Stimulated activated CD4-positive, alpha-beta T cell treated with anti-CD3 and anti-CD28 coated beads, TNF-alpha, amount 100 ng/mL, for 4 hours (primary cell): ENCODE results near the gene PTPRN2.
"Not testable (repeated sequence)": the region's sequence is repeated elsewhere in the genome, so short reads cannot be mapped to it uniquely, and the experiment has no call there.

ENCODE experiments used
- DNase-seq, 3 experiments: peaks; one replicate each; pipeline ENCODE4 v3.0.0-alpha.2; 2020; ENCODE audit warnings: low read depth in 3 of 3

PTPRN2 gene

GRCh38 chr7:157505646-157506045 lies 1082.0 kb downstream of the PTPRN2 start:
- DNase-seq: no peak

- DNase-seq: no peak
These were observed 1084.4 kb downstream of the PTPRN2 start for GRCh38 chr7:157503229-157503628.

DNA sequence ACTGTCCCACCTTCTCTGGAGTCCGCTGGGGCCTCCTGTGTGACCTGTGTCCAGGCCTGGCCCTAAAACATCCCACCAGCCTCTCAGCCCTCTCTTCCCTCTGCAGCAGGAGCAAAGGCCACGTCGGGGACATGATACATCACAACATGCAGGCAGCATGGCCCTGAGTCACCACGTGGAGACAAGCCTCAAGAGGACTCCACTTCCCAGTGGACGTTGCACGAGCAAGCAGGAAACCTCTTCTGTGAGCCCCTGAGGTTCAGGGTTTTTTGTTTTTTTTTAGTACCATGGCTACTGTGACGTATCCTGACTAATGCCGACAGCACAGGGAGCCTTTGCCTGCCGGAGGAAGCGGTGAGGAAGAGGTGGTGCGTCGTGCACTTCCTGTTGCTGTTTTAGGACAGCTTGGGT lies 1084.9 kb downstream of the PTPRN2 start:
- DNase-seq: peak in 2 of 3 experiments; percentile 21 to 29

GRCh38 chr7:157501581-157501980 lies 1086.0 kb downstream of the PTPRN2 start:
- DNase-seq: no peak

- not testable (repeated sequence) for DNase-seq
These were observed 1086.6 kb downstream of the PTPRN2 start for GRCh38 chr7:157500989-157501540.

DNA sequence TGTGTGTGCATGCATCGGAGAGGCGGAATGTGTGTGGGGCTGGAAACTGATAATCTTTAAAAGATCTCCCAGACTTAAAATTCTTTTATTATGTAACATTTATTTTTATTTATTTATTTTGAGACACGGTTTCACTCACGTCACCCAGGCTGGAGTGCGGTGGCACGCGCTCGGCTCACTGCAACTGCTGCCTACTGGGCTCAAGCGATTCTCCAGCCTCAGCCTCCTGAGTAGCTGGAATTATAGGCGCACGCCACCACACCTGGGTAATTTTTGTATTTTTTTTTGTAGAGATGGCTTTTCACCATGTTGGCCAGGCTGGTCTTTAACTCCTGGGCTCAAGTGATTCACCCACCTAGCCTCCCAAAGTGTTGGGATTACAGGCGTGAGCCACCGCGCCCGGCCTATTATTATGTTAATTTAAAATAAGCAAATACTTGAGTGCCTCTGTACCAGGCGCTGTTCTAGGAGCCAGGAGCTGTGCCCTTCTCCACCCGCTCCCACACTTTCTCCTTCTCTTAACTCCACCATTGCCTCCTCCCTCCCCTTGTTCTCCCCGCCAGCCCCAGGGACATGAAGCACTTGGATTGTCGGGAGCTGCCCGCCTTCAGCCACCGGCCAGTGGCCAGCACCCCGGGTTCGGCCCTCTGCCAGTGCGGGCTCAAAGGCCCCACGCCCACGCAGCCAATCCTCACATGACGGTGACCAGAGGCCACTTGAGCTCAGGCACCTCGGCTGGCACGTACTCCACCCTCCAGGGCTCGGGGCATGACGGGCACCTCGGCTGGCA lies 1087.3 kb downstream of the PTPRN2 start:
- no peak for DNase-seq

DNA sequence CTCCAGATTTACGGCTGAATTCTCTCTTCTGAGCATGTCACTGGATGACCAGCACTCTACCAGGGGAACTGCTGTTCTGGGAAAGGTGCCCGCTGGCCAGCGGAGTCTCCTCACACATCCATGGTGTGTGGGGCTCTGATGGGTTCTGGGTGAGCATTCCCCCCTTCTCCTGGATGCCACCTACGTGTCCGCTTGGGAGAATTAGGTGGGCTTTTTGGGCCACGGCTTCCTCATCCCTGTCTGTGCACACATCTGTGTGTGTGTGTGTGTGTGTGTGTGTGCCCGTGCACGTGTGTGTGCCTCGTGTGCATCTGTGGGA lies 1087.8 kb downstream of the PTPRN2 start:
- no peak for DNase-seq

DNA sequence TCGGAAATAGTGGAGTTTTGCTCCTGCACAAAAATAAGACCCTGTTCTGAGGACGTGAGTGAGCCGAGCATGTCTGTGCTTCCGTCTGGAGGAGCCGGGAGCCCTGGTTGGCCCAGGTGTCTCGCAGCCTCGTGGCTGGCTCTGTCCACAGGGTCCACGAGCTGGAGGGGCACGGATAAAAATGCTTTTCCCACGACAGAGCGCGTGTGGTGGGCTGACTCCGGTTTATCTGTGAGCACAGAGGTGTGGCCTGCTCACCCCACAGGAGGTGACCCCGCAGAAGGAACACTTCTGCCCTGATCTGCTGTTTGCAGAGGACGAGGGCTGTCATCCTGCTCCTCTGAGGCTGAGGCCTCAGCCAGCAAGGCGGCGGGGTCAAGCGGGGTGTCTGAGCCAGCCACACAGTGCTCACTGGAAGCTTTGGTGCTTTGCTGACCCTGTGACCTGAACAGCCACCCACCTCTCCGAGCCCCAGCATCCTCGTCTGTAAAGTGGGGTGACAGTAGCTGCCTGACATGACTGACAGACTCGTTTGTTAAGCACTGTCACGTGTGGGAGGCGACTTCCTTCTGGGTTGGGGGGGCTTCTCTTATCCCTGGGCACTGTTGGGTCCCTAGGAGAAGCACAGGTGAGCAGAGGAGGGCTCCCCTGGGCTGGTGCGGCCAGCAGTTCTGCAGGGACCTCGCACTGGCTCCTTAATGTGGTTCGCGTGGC lies 1088.3 kb downstream of the PTPRN2 start:
- no peak for DNase-seq

GRCh38 chr7:157498657-157499056 lies 1089.0 kb downstream of the PTPRN2 start:
- no peak for DNase-seq

DNA sequence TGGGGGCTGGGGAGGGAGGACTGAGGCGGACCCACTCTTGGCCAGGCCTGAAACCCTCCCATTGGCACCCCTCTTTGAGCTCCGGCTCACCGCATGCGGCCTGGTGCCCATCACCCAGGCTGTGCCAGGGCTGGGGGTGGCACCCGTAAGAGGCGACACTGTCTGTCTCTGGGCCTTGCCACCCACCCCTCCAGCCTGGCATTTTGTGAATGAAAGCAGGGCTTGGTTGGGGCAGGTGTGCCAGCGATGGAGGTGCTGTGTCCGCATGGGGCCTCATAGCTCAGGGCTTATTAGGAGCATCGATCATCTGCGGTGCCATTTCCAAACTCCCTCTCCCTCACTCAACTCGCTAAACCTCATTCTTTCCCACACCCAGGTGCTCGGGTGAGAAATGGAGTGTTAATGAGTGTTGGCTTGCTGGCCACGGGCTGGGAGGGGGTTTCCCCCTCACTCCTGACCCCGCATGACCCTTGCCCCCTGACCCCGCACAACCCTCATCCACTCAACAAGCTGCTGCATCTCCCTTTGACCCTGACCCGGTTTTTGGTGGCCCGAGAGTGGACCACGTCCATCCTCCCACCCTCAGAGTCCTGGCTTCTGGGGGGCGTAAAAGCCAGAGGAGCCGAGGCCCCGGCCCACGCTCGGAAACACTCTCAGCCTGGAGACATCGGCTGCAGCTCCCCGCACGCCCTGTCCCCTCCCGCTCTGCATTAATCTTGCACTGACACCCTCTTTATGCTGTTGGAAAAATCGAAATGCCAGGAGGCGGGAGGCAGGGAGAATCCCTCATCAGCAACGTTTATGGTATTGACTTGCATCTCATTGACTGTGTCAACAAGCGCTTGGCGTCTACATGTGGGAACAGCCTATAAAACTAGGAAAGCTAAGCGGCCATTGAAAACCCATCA lies 1089.6 kb downstream of the PTPRN2 start:
- no peak for DNase-seq

GRCh38 chr7:157497367-157497743 lies 1090.3 kb downstream of the PTPRN2 start:
- DNase-seq: no peak

- DNase-seq: no peak
These were observed 1091.0 kb downstream of the PTPRN2 start for GRCh38 chr7:157496416-157497275.

GRCh38 chr7:157495594-157495993 lies 1092.0 kb downstream of the PTPRN2 start:
- DNase-seq: no peak

DNA sequence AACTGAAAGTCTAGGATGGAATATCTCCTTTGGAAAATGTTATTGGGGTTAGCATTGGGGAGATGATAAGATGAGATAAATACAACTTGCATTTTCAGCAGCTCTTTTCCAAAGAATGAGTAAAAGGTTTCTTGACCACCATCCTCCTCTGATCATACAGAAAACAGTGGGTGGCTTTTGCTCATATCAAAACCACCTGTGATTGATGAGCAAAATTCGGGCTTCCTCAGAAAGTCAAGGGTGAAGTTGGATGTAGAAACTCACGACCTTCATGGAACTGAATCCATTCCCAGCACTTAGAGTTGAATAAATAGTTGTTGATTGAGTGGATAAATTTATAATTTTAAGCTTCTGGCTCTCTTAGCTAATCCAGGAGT lies 1092.5 kb downstream of the PTPRN2 start:
- no peak for DNase-seq

DNA sequence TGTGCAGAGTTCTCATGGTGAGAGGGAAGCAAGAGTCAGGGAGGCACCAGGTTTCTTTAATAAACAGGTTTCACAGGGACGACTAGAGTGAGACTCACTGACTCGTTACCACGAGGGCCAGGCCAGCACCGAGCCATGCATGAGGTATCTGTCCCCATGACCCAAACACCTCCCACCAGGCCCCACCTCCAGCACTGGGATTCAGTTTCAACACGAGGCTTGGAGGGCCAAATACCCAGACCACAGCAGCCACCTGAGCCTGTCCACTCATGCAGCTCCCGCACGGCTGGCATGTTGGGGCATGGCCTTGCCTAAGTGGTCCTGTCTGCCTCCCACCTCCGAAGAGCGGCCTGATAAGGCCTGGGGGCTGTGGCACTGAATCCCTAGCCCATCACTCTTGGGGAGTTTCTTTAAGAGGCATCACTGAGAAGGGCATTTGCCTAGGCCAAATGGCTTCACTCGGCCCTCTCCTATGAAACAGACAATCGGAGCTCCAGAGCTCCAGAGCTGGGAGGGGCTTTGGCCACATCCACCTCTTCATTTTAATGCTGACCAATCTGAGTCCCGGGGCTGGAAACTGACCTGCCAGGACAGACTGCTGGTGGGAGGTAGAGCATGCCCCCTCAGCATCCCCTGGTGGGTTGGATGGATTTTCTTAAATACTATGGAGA lies 1093.0 kb downstream of the PTPRN2 start:
- DNase-seq: no peak

- DNase-seq: no peak
These were observed 1093.8 kb downstream of the PTPRN2 start for GRCh38 chr7:157493776-157494175.

GRCh38 chr7:157493017-157493416 lies 1094.6 kb downstream of the PTPRN2 start:
- no peak for DNase-seq

- peak in 1 of 3 experiments; percentile 27 for DNase-seq
These were observed 1097.1 kb downstream of the PTPRN2 start for GRCh38 chr7:157490465-157490912.

- not testable (repeated sequence) for DNase-seq
These were observed 1097.8 kb downstream of the PTPRN2 start for GRCh38 chr7:157489870-157490269.
